HG03045 (cell line): ENCODE data around the gene SMAD3.

Experiments
- ATAC-seq: cut with Tn5 transposase; IDR thresholded peaks from one replicate; pipeline ENCODE4 v1.9.1; 2021; ENCODE audit warnings: mild to moderate bottlenecking, moderate library complexity; ENCODE audit not compliant: unreplicated experiment

SMAD3 gene

GRCh38 chr15:67176195-67176971 lies 111.0 kb downstream of the SMAD3 start:
- no peak for ATAC-seq

DNA sequence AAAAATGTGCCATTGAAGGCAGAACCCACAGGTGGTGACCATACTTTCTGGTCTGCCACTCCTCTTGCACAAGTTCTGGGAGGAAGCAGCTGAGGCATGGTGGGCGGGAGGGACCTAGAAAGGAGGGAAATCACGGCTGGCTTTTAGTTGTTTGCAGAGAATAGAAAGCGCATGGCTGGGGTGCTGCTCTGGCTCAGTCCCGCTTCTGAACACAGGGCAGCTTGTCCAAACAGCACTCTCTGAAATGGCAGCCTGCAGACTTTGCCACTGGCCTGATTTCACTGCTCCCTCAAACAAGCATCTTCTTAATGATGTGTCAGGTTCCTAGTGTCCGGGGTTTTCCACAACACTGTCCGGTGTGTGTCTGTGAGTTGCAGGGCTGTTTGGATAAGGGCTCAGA lies 112.3 kb downstream of the SMAD3 start:
- ATAC-seq: no peak

GRCh38 chr15:67178569-67179210 lies 113.3 kb downstream of the SMAD3 start:
- ATAC-seq: no peak

GRCh38 chr15:67179411-67179995 lies 114.1 kb downstream of the SMAD3 start:
- no peak for ATAC-seq

DNA sequence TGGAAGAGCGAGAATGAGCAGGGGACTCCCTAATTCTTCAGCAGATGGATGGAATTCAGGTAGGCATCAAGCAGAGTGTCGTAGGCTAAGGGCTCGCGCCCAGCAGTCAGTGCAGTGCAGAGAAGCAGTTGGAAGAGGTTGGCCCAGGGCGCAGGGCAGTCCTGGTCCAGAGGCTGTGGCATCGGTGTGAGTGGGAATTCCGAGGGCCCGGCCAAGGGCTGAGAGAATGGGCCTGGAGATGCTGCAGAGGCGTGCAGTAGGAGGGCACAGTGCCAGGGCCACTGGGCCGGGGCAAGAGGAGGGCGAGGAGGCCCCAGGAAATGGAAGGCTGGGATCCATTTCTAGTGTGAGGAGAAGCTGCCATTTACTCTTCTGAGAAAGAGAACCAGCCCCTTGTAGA lies 114.6 kb downstream of the SMAD3 start:
- ATAC-seq: no peak

DNA sequence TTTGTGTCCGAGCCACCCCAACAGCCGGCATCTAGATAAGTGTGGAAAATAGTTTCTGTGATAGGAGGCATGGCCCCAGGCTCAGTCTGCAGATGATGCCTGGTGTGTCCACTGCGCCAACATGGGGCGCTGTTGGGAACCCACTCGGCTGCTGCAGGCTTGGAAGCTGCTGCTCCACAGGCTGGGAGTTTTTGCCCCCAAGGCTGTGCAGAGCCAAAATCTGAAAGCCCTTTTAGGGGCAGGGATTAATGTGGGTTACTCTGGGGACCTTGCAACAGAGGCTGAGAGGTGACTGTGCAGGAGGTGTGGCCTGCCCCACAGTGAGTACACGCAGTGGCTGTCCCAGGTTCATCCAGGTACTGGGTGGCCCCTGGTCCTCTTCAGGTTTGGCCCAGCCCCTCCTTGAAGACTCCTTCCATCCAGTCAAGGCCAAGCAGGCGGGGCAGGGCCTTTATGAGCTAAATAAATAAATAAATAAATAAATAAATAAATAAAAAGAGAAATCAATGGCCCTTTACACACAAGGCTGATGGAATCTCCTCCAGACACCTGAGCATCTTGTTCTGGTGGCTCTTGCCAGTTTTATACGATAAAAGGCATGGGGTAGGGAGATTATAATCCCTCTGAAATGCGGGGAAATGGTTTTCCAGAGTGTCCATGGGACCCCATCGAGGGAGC lies 115.3 kb downstream of the SMAD3 start:
- ATAC-seq: no peak

DNA sequence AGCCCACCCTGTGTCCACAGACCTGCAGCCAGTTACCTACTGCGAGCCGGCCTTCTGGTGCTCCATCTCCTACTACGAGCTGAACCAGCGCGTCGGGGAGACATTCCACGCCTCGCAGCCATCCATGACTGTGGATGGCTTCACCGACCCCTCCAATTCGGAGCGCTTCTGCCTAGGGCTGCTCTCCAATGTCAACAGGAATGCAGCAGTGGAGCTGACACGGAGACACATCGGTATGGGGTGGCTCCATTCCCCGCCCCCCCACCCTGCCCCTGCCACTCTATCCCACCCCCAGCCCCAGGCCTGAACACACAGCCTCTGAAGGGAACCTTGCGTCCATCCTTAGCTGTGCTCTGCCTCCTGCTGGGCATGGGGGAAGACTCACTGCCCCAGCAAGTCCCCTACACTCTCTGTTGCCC lies 115.8 kb downstream of the SMAD3 start:
- no peak for ATAC-seq

DNA sequence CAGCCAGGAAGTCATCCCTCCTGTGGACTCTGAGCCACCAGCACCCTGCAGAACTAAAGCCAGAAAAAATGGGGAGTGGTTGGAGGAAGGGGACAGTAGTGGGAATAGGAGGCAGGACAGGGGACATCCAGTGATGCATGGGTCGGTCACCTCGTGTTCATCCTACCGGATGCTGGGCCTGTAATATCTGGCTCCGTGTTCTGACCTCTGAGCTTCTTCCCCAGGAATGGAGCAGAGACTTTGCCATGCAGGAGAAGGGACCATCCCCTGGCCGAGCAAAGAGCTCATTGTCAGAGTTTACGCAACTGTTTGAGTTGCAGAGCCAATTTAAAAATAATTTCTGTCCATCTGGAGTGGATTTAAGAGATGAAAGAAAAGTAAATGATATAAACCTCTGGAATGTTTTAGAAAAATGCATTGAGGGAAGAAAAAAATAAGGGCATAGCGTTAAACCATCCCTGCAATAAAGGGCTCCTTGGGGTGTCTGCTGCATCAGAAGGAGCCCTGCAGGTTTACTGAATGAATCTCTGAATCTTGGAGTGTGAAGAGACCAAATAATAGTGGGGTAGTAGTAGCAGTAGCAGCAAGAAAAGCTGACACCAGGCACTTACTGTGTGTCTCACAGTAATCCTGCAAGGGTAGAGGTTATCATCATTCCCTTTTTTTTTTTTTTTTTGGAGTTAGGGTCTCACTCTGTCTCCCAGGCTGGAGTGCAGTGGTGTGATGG lies 118.2 kb downstream of the SMAD3 start:
- no peak for ATAC-seq

DNA sequence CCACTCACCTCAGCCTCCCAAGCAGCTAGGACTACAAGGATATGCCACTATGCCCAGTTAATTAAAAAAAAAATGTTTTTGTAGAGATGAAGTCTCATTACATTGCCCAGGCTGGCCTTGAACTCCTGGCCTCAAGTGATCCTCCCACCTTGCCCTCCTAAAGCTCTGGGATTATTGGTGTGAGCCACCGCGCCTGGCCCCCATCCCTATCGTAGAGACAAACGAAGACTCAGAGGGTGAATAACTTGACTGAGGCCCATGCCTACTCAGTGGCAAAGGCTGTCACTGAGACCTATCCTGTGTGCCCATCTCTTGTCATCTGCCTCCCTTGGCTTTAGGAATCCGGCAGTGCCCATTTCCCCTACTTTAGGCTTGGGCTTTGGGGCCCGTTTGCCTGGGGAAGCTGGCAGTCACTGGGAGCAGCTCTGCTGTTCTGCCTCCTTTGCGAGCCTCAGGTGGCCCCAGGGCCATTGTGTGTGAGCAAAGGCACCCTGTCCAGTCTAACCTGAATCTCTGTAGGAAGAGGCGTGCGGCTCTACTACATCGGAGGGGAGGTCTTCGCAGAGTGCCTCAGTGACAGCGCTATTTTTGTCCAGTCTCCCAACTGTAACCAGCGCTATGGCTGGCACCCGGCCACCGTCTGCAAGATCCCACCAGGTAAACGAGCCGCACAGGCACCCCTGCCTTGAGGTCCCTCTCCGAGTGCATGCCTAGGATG lies 119.0 kb downstream of the SMAD3 start:
- no peak for ATAC-seq

DNA sequence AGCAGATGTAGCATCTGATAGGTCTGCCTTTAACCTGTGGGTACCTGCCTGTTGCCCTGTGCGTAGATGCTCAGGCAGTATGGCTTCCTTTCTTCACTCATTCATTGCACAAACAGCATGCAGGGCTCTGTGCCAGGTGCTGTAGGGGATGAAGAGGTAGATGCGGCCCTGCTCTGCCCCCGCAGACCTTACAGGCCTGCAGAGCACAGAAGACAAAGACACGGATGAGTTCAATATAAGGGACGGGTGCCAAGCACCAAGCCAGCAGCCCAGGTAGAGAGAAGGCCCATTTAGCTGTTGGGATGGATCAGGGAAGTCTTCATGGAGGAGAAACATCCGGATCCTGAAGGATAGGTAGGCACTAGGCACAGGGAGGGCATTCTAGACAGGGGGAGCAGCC lies 119.6 kb downstream of the SMAD3 start:
- no peak for ATAC-seq

DNA sequence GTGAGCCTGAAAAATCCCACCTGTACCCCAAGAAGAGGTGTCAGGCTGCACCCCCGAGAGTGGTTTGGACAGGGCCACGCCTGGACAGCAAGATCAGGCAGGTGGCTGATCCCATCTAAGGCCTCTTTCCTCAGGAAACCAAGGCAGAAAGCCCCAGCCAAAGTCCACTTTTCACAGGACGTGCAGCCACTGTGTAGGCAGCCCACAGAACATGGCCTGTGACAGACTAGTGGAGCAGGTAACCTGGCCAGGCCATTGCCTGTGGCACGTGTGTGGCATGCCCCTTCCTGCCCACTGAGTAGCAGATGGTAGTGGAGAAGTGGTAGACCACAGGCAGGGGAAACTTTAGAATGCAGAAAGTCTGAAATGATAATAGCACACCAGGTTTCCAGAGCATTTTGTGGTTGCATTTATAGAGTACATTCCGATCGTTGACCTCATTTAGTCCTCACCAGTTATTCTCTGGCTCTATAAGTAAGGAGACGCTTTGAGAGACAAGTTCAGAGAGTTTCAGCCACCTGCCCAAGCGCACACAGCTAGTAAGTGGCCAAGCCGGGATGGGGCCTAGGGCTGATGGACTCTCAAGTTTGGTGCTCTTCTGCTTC lies 120.3 kb downstream of the SMAD3 start:
- no peak for ATAC-seq

DNA sequence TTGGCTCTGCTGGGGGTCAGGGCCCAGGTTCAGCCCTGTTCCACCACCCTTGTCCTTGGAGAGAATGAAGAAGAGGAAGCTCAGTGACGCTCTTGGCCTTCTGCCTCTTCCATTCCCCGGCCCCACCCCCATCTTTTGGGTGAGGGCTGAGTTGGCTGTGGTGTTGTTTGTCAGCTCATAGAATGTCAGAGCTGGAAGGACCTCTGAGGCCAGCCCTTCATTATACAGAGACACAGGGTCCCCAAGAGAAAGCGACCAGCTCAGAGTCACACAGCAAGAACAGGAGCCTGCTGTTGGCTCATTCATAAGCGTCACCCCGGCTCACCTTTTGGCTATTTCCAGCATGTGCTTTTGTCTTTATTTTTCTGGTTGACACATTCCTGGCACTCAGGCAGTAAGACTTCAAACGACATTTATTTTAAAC lies 120.8 kb downstream of the SMAD3 start:
- no peak for ATAC-seq

GRCh38 chr15:67186688-67187087 lies 121.3 kb downstream of the SMAD3 start:
- no peak for ATAC-seq

- ATAC-seq: no peak
These were observed 122.0 kb downstream of the SMAD3 start for GRCh38 chr15:67187351-67187854.

GRCh38 chr15:67188551-67189218 lies 123.3 kb downstream of the SMAD3 start:
- no peak for ATAC-seq

DNA sequence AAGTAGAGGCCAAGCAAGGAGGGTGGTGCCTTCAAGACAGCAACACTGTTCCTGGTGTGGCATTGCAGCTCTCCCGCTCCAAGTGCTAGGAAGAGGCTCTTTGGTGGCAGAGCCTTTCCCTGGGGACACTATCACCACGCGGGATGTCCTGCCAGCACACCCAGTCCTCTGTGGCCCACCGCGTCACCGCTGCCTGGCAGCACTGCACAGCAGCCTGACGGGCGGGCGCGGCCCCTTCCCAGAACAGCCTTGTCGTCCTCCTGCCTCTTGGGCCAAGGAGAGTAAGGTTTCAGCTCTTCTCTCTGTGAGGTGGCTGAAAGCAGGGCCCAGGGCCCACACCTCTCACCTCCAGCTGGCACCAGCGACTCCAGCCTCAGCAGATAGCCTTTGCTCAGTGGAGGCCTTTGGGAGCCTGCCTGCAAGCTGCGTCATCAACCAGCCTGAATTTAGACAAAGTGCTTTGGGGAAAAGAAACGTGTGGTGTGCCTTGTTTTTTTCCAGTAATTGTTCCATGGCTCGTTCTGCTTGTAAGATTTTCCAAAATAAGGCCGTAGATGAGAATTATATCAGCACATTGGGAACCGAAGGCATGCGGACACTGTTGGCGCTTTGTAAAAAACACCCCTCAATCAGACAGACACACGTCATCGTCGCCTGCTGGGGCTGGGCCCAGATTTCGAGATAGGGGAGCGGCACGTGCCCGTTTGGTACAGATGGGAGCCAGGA lies 124.1 kb downstream of the SMAD3 start:
- no peak for ATAC-seq

GRCh38 chr15:67190326-67190725 lies 124.9 kb downstream of the SMAD3 start:
- ATAC-seq: no peak

- no peak for ATAC-seq
These were observed 125.4 kb downstream of the SMAD3 start for GRCh38 chr15:67190813-67191212.
